Right lobe of liver (tissue), 6 donors: ENCODE measurements around the gene DDX27. TPM values are rescaled to one million over a fixed set of nuclear protein-coding genes. Genes with fewer than 3 reads are reported as not detected.
A peak's percentile ranks its signal among the peaks of the same experiment; 100 is the strongest.

ENCODE experiments used
- ATAC-seq, 4 donors: fragments of 200-7000 bp; cut with Tn5 transposase; one replicate each; pipeline ENCODE4 v1.9.1; 2020; ENCODE audit warnings: mild to moderate bottlenecking in 4 of 4, moderate library complexity in 4 of 4
- DNase-seq, 3 donors: peaks; one replicate each; pipeline ENCODE4 v3.0.0-alpha.2; 2020
- H3K27ac ChIP-seq, 3 donors: fragments of 200-600 bp; one replicate each; pipeline ENCODE4 v1.8.0; 2022
- H3K27me3 ChIP-seq, 2 donors: fragments of 200-600 bp; one replicate each; pipeline ENCODE4 v1.8.0; 2022
- H3K36me3 ChIP-seq, 4 donors: fragments of 200-600 bp; sonication (generic) in 1 of 4; one replicate each; pipeline versions ENCODE4 v1.5.1 to v1.8.0; 2017 to 2022; ENCODE audit warnings: control low read depth in 1 of 4
- H3K4me1 ChIP-seq, 4 donors: fragments of 200-600 bp; sonication (generic) in 1 of 4; one replicate each; pipeline versions ENCODE4 v1.5.1 to v1.8.0; 2017 to 2022; ENCODE audit warnings: control low read depth in 1 of 4
- H3K4me3 ChIP-seq, 3 donors: fragments of 200-600 bp; one replicate each; pipeline ENCODE4 v1.8.0; 2022
- H3K9me3 ChIP-seq, 4 donors: fragments of 200-600 bp; sonication (generic) in 1 of 4; one replicate each; pipeline versions ENCODE4 v1.5.1 to v1.8.0; 2017 to 2022; ENCODE audit warnings: control low read depth in 1 of 4
- POLR2A ChIP-seq: fragments of 450-650 bp; IDR thresholded peaks from one replicate; pipeline ENCODE4 v1.6.1; 2017; ENCODE audit warnings: antibody characterized with exemption, mild to moderate bottlenecking
- WGBS: methylation state at CpG from one replicate; pipeline ENCODE4 v1.1.6; 2018; ENCODE audit warnings: low coverage, low lambda C conversion rate; ENCODE audit not compliant: insufficient coverage; ENCODE audit errors: missing lambda C conversion rate; 5-methylcytosine and 5-hydroxymethylcytosine counted together
- intact Hi-C, 2 donors: fragments of 100-400 bp; cut with DNase I; formaldehyde crosslinking; loops; one replicate each; pipeline versions ENCODE4 v1.11.2 to v1.14.1; 2022
- small RNA-seq, 2 experiments: library from RNA; depleted of rRNA; stranded (forward); fragments of <200 nt; gene quantifications; one replicate each; pipeline ENCODE3, GENCODE V24; 2016
- total RNA-seq, 6 experiments: library from RNA; depleted of rRNA in 2 of 6; stranded (reverse); fragments of >200 nt in 2 of 6; fragmentation: NEBNext Ultra II Directional in 3 of 6; extraction: Animal tissue kit (Norgen Biotek cat#: 25700) in 3 of 6; gene quantifications; one replicate each; pipeline versions ENCODE4 v1.1.0 to v1.2.4, GENCODE V29; 2016 to 2023
- TF ChIP-seq, protein P1 (sequence below), 4 donors: fragments of 200-600 bp in 3 of 4; fragments of 450-650 bp in 1 of 4; IDR thresholded peaks; one replicate each; pipeline versions ENCODE4 v1.5.1 to v1.8.0; 2016 to 2022; ENCODE audit warnings: antibody characterized with exemption in 4 of 4, mild to moderate bottlenecking in 2 of 4
- donor health status: DM: no; HTN: yes; CAD: no.
- donor health status: DM: no; HTN: no; CAD: no.
- donor health status: DM: no; HTN: no; CAD: no.
- donor health status: DM: no; HTN: yes; CAD: no.
- donor health status: DM: no; HTN: yes; CAD: no.

Gene DDX27
- total RNA-seq, 6 experiments from 2014 or later, result 7.6 to 15.7 (median 11.6) TPM

DNA sequence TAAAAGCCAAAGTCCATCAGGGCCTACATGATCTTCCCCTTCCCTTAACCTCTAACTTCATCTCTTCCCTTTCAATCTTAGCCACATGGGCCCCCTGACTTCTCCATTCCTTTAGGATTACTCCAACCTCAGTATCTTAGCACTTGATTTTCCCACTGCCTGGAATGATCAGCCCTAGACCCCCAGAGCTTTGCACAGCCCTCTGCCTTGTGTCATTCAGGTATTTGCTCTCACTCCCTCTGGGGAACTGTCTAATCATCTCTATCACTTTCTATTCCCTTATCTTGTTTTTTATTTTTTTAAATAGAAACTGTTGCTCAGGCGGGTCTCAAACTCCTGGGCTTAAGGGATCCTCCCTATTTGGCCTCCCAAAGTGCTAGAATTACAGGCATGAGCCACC is 72.0 kb downstream of the DDX27 start:
- peaks cover 4 to 54% (median 34%) of the 10 kb centered on the region in 4 donors for H3K36me3 ChIP-seq
- no peak for DNase-seq
- no peaks in the 10 kb centered on the region for H3K4me1 ChIP-seq
- intact Hi-C loops, result no loop called here
- no peak overlapping the region for H3K4me3 ChIP-seq
- no peak overlapping the region for H3K27ac ChIP-seq
- 17% methylated on average over 1 of the region's 1 CpG for whole genome bisulfite sequencing
- peak in 1 of 4 donors; percentile 23 for ATAC-seq
- H3K27me3 ChIP-seq, result no peaks in the 10 kb centered on the region
- H3K9me3 ChIP-seq, result peaks cover 0 to 10% (median 0%) of the 10 kb centered on the region in 4 donors
- no peak for TF ChIP-seq POLR2A
- TF ChIP-seq, protein P1, sequence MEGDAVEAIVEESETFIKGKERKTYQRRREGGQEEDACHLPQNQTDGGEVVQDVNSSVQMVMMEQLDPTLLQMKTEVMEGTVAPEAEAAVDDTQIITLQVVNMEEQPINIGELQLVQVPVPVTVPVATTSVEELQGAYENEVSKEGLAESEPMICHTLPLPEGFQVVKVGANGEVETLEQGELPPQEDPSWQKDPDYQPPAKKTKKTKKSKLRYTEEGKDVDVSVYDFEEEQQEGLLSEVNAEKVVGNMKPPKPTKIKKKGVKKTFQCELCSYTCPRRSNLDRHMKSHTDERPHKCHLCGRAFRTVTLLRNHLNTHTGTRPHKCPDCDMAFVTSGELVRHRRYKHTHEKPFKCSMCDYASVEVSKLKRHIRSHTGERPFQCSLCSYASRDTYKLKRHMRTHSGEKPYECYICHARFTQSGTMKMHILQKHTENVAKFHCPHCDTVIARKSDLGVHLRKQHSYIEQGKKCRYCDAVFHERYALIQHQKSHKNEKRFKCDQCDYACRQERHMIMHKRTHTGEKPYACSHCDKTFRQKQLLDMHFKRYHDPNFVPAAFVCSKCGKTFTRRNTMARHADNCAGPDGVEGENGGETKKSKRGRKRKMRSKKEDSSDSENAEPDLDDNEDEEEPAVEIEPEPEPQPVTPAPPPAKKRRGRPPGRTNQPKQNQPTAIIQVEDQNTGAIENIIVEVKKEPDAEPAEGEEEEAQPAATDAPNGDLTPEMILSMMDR (IDR thresholded peaks at IDR 0.05), result no peak

DNA sequence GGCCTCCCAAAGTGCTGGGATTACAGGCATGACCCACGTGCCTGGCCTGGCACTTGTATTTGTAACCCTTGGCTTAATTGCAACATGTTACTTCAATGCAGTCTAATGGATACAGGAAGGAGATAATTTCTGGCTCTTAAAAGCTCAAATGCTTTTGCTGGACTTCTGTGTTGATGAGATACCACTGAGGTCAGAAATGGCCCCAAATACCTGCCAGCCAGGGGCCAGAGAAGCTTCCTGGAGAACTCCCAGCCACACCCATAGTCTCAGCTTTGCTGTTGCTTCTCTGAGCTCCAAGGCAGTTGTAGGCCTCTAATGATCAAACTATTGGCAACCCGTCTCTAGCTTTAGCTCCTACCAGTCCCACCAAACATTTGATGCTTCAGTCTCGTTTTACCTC is 72.8 kb downstream of the DDX27 start:
- no peak for ATAC-seq
- TF ChIP-seq, protein P1 (IDR thresholded peaks at IDR 0.05), result no peak
- no peak for TF ChIP-seq POLR2A

GRCh38 chr20:49293122-49293521 is 73.9 kb downstream of the DDX27 start:
- Histone ChIP-seq H3K27me3 (no peaks in the 10 kb centered on the region), H3K9me3 (no peaks in the 10 kb centered on the region), H3K4me3 (no peak overlapping the region), H3K36me3 (peaks cover 0 to 36% (median 17%) of the 10 kb centered on the region in 4 donors), H3K27ac (no peak overlapping the region), H3K4me1 (no peaks in the 10 kb centered on the region)
- intact Hi-C loops, result no loop called here
- TF ChIP-seq, protein P1 (IDR thresholded peaks at IDR 0.05), result no peak
- TF ChIP-seq POLR2A, result no peak
- WGBS, result 100% methylated on average over 4 of the region's 6 CpGs
- ATAC-seq (no peak), DNase-seq (no peak)

More for the DNA sequence above, 72.8 kb downstream of the DDX27 start:
- Histone ChIP-seq H3K4me1 (no peaks in the 10 kb centered on the region), H3K4me3 (no peak overlapping the region), H3K27me3 (no peaks in the 10 kb centered on the region), H3K9me3 (peaks cover 0 to 2% (median 0%) of the 10 kb centered on the region in 4 donors), H3K36me3 (peaks cover 0 to 47% (median 26%) of the 10 kb centered on the region in 4 donors), H3K27ac (no peak overlapping the region)
- WGBS, result 66% methylated on average over 2 of the region's 3 CpGs
- DNase-seq, result no peak
- intact Hi-C loops, result no loop called here

Small RNA genes lying within 50 kb of the gene (small RNA-seq; reads per million reads assigned to genes)
- gene SNORD12B (7,840 to 10,087 reads per million in 2 experiments), gene SNORD12C (1,732 to 2,200 reads per million in 2 experiments)

Other genes starting within 250 kb of the DDX27 start
- 10 to 100 TPM; 19.4 to 35.8 (median 21.6) TPM for gene CSE1L, start 173.1 kb upstream of the DDX27 start, total RNA-seq
- gene STAU1, start 31.1 kb upstream of the DDX27 start, total RNA-seq, result 10 to 100 TPM; 53.7 to 96.6 (median 70.4) TPM
- 10 to 100 TPM in 5 of 6 experiments, 1 to 10 TPM in 1; 9.3 to 17.5 (median 13.9) TPM for gene ZNFX1, start 58.6 kb downstream of the DDX27 start, total RNA-seq